NCI-H2171 (cell line): ENCODE measurements around the gene TAS2R42.

Experiments used
- DNase-seq: peaks from one replicate; lab custom pipeline; 2025; lab: John Stamatoyannopoulos, UW

Gene TAS2R42

DNA sequence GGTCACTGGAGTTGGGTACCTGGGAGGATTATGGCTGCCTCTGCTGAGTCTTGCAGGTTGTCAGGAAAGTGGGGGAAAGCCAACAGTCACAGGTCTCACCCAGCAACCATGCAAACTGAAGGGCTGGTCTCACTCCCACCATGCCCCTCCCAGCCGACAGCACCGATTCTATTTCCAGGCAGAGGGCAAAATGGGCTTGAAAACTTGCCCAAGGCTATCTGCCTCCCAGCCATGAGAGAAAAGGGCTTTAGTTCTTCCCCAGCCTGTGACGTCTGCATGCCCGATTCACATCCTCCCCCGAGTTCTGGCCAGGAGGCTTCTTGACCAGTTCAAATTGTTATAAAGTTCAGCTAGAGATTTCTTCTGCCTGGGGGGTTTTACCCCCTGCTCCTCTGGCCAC, 42.4 kb downstream of the TAS2R42 start:
- DNase-seq: no peak

DNA sequence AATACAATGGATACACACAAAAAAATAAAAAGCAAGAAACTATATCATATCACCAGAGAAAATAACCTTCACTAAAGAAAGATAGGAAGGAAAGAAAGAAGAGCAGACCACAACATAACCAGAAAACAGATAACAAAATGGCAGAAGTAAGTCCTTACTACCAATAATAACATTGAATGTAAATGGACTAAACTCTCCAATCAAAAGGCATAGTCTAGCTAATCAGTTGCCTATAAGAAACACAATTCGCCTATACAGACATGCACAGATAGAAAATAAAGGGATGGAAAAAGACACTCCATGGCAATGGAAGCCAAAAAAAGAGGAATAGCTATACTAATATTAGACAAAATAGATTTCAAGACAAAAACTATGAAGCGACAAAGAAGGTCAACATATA, 43.4 kb downstream of the TAS2R42 start:
- no peak for DNase-seq

DNA sequence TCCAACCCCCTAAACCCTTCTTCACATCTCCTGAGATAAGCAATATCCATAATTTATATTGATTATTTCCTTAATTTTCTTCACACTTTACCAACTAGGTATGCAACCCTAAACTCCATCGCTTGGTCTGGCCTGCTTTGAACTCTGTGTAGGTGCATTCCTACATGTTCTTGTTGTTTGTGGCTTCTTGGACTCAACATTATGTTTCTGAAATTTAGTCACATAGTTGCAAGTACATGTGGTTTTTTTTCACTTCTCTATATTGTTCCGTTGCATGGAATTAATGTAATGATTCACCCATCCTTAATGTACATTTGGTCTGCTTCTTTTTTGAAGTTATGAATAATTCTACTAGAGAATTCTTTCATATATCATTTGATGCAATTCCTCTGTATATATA, 50.7 kb downstream of the TAS2R42 start:
- no peak for DNase-seq
